Activated naive CD8-positive, alpha-beta T cell treated with anti-CD3 and anti-CD28 coated beads for 36 hours (primary cell): ENCODE data around the gene SIL1. TPM values are rescaled to one million over a fixed set of nuclear protein-coding genes. Genes with fewer than 3 reads are reported as not detected.
"Not testable (repeated sequence)": the region's sequence is repeated elsewhere in the genome, so short reads cannot be mapped to it uniquely, and the experiment has no call there.

Experiments
- DNase-seq: peaks from one replicate; pipeline ENCODE4 v3.0.0; 2021
- H3K27ac Mint-ChIP-seq: one replicate; pipeline ENCODE4 v1.8.0; 2022; ENCODE audit warnings: mild to moderate bottlenecking, moderate library complexity, mixed read lengths
- H3K27me3 Mint-ChIP-seq: one replicate; pipeline ENCODE4 v1.8.0; 2022; ENCODE audit warnings: mild to moderate bottlenecking, mixed read lengths
- H3K36me3 Mint-ChIP-seq: one replicate; pipeline ENCODE4 v1.8.0; 2021; ENCODE audit warnings: mild to moderate bottlenecking, mixed read lengths
- H3K4me1 Mint-ChIP-seq: one replicate; pipeline ENCODE4 v1.8.0; 2021; ENCODE audit warnings: mixed read lengths
- H3K4me3 Mint-ChIP-seq: one replicate; pipeline ENCODE4 v1.8.0; 2022; ENCODE audit warnings: mild to moderate bottlenecking, moderate library complexity, mixed read lengths
- H3K9me3 Mint-ChIP-seq: one replicate; pipeline ENCODE4 v1.8.0; 2022; ENCODE audit warnings: mixed read lengths
- total RNA-seq, 2 experiments: library from RNA; stranded (reverse); gene quantifications; one replicate each; pipeline ENCODE4 v1.2.3, GENCODE V29; 2021

SIL1 gene
- total RNA-seq, 2 experiments from 2014 or later: 19.8 to 21.4 TPM

- Mint-ChIP-seq H3K27ac (no peak overlapping the region), H3K4me1 (no peaks in the 10 kb centered on the region), H3K27me3 (no peaks in the 10 kb centered on the region), H3K9me3 (no peaks in the 10 kb centered on the region), H3K4me3 (no peak overlapping the region), H3K36me3 (no peaks in the 10 kb centered on the region)
- no peak for DNase-seq
These were observed 14.7 kb upstream of the SIL1 start for GRCh38 chr5:139212906-139213305.

GRCh38 chr5:139212486-139212885, 14.3 kb upstream of the SIL1 start:
- Mint-ChIP-seq H3K4me3 (no peak overlapping the region), H3K27ac (no peak overlapping the region)

GRCh38 chr5:139210585-139210984, 12.4 kb upstream of the SIL1 start:
- H3K9me3 Mint-ChIP-seq: no peaks in the 10 kb centered on the region
- no peak overlapping the region for H3K27ac Mint-ChIP-seq
- H3K4me3 Mint-ChIP-seq: no peak overlapping the region
- H3K27me3 Mint-ChIP-seq: no peaks in the 10 kb centered on the region
- H3K36me3 Mint-ChIP-seq: no peaks in the 10 kb centered on the region
- no peak for DNase-seq
- no peaks in the 10 kb centered on the region for H3K4me1 Mint-ChIP-seq

More at GRCh38 chr5:139212486-139212885, 14.3 kb upstream of the SIL1 start:
- Mint-ChIP-seq H3K4me1 (no peaks in the 10 kb centered on the region), H3K36me3 (no peaks in the 10 kb centered on the region), H3K9me3 (no peaks in the 10 kb centered on the region), H3K27me3 (no peaks in the 10 kb centered on the region)
- no peak for DNase-seq

- H3K9me3 Mint-ChIP-seq: no peaks in the 10 kb centered on the region
- no peaks in the 10 kb centered on the region for H3K4me1 Mint-ChIP-seq
- no peak for DNase-seq
- no peak overlapping the region for H3K4me3 Mint-ChIP-seq
- H3K36me3 Mint-ChIP-seq: no peaks in the 10 kb centered on the region
- H3K27ac Mint-ChIP-seq: no peak overlapping the region
- H3K27me3 Mint-ChIP-seq: no peaks in the 10 kb centered on the region
These were observed 9.3 kb upstream of the SIL1 start for GRCh38 chr5:139207297-139208000.

- no peak for DNase-seq
- H3K4me1 Mint-ChIP-seq: no peaks in the 10 kb centered on the region
- no peak overlapping the region for H3K4me3 Mint-ChIP-seq
- no peaks in the 10 kb centered on the region for H3K9me3 Mint-ChIP-seq
- no peaks in the 10 kb centered on the region for H3K27me3 Mint-ChIP-seq
- no peak overlapping the region for H3K27ac Mint-ChIP-seq
- no peaks in the 10 kb centered on the region for H3K36me3 Mint-ChIP-seq
These were observed 7.4 kb upstream of the SIL1 start for GRCh38 chr5:139205586-139205985.

- no peak overlapping the region for H3K27ac Mint-ChIP-seq
- no peak for DNase-seq
- H3K4me3 Mint-ChIP-seq: no peak overlapping the region
- no peaks in the 10 kb centered on the region for H3K9me3 Mint-ChIP-seq
- H3K4me1 Mint-ChIP-seq: no peaks in the 10 kb centered on the region
- H3K36me3 Mint-ChIP-seq: no peaks in the 10 kb centered on the region
- no peaks in the 10 kb centered on the region for H3K27me3 Mint-ChIP-seq
These were observed 7.0 kb upstream of the SIL1 start for GRCh38 chr5:139205124-139205523.

- H3K4me1 Mint-ChIP-seq: no peaks in the 10 kb centered on the region
These were observed 6.0 kb upstream of the SIL1 start for GRCh38 chr5:139204196-139204595.

GRCh38 chr5:139199321-139199720, 1.2 kb upstream of the SIL1 start:
- Mint-ChIP-seq H3K9me3 (no peaks in the 10 kb centered on the region), H3K4me1 (peaks cover 12% of the 10 kb centered on the region), H3K27ac (no peak overlapping the region), H3K4me3 (no peak overlapping the region), H3K36me3 (peaks cover 25% of the 10 kb centered on the region), H3K27me3 (no peaks in the 10 kb centered on the region)
- DNase-seq: no peak

More at GRCh38 chr5:139204196-139204595, 6.0 kb upstream of the SIL1 start:
- H3K27ac Mint-ChIP-seq: no peak overlapping the region
- H3K4me3 Mint-ChIP-seq: no peak overlapping the region
- DNase-seq: no peak
- H3K36me3 Mint-ChIP-seq: no peaks in the 10 kb centered on the region
- H3K9me3 Mint-ChIP-seq: no peaks in the 10 kb centered on the region
- no peaks in the 10 kb centered on the region for H3K27me3 Mint-ChIP-seq

GRCh38 chr5:139196296-139196956, 1.7 kb downstream of the SIL1 start:
- DNase-seq: no peak
- Mint-ChIP-seq H3K27me3 (no peaks in the 10 kb centered on the region), H3K9me3 (no peaks in the 10 kb centered on the region), H3K4me3 (peak overlapping the region; percentile 92), H3K4me1 (peaks cover 18% of the 10 kb centered on the region), H3K27ac (peak overlapping the region; percentile 56), H3K36me3 (peaks cover 42% of the 10 kb centered on the region)

- H3K27me3 Mint-ChIP-seq: no peaks in the 10 kb centered on the region
- no peaks in the 10 kb centered on the region for H3K9me3 Mint-ChIP-seq
- H3K27ac Mint-ChIP-seq: no peak overlapping the region
- H3K4me1 Mint-ChIP-seq: peaks cover 18% of the 10 kb centered on the region
- DNase-seq: no peak
- no peak overlapping the region for H3K4me3 Mint-ChIP-seq
- peaks cover 42% of the 10 kb centered on the region for H3K36me3 Mint-ChIP-seq
These were observed 3.7 kb downstream of the SIL1 start for GRCh38 chr5:139194486-139194885.

- Mint-ChIP-seq H3K4me3 (no peak overlapping the region), H3K36me3 (peaks cover 42% of the 10 kb centered on the region), H3K27me3 (no peaks in the 10 kb centered on the region), H3K9me3 (no peaks in the 10 kb centered on the region), H3K4me1 (peaks cover 18% of the 10 kb centered on the region), H3K27ac (no peak overlapping the region)
- no peak for DNase-seq
These were observed 4.2 kb downstream of the SIL1 start for GRCh38 chr5:139193928-139194327.

- H3K27me3 Mint-ChIP-seq, H3K9me3 Mint-ChIP-seq, H3K27ac Mint-ChIP-seq, DNase-seq, H3K4me3 Mint-ChIP-seq: not testable (repeated sequence)
- Mint-ChIP-seq H3K4me1 (peaks cover 17% of the 10 kb centered on the region), H3K36me3 (peaks cover 45% of the 10 kb centered on the region)
These were observed 5.3 kb downstream of the SIL1 start for GRCh38 chr5:139192906-139193305.

- H3K27ac Mint-ChIP-seq, H3K4me3 Mint-ChIP-seq, H3K9me3 Mint-ChIP-seq, H3K27me3 Mint-ChIP-seq, DNase-seq: not testable (repeated sequence)
- Mint-ChIP-seq H3K4me1 (peaks cover 17% of the 10 kb centered on the region), H3K36me3 (peaks cover 44% of the 10 kb centered on the region)
These were observed 6.2 kb downstream of the SIL1 start for GRCh38 chr5:139191954-139192353.

- no peak for DNase-seq
- Mint-ChIP-seq H3K9me3 (no peaks in the 10 kb centered on the region), H3K27ac (no peak overlapping the region), H3K4me3 (no peak overlapping the region), H3K4me1 (peaks cover 19% of the 10 kb centered on the region), H3K36me3 (peaks cover 34% of the 10 kb centered on the region), H3K27me3 (no peaks in the 10 kb centered on the region)
These were observed 8.0 kb downstream of the SIL1 start for GRCh38 chr5:139190125-139190524.

- no peak for DNase-seq
- Mint-ChIP-seq H3K4me3 (no peak overlapping the region), H3K4me1 (peaks cover 19% of the 10 kb centered on the region), H3K9me3 (no peaks in the 10 kb centered on the region), H3K36me3 (peaks cover 25% of the 10 kb centered on the region), H3K27me3 (no peaks in the 10 kb centered on the region), H3K27ac (no peak overlapping the region)
These were observed 9.5 kb downstream of the SIL1 start for GRCh38 chr5:139188558-139189270.
